SHP77 treated with DMSO at 0.1 percent for 48 hours (cell line): Measurements from ENCODE around the gene PCDH12.

Experiments used
- DNase-seq: peaks from one replicate; lab custom pipeline; 2025; lab: John Stamatoyannopoulos, UW

Gene PCDH12

GRCh38 chr5:141906972-141907371 lies 51.0 kb downstream of the PCDH12 start:
- no peak for DNase-seq

- no peak for DNase-seq
Measured at GRCh38 chr5:141906517-141906916, 51.5 kb downstream of the PCDH12 start.

- DNase-seq, result no peak
Measured at GRCh38 chr5:141904551-141904950, 53.5 kb downstream of the PCDH12 start.

GRCh38 chr5:141903261-141903660 lies 54.7 kb downstream of the PCDH12 start:
- DNase-seq, result no peak

GRCh38 chr5:141902015-141902814 lies 55.8 kb downstream of the PCDH12 start:
- DNase-seq, result no peak

- DNase-seq, result no peak
Measured at GRCh38 chr5:141898448-141899049, 59.5 kb downstream of the PCDH12 start.

GRCh38 chr5:141897425-141897824 lies 60.6 kb downstream of the PCDH12 start:
- no peak for DNase-seq
